MG63 (cell line): ENCODE data around the gene ADSL. TPM values are rescaled to one million over a fixed set of nuclear protein-coding genes. Genes with fewer than 3 reads are reported as not detected.

Source experiments
- DNase-seq: peaks from one replicate; pipeline ENCODE4 v3.0.0-alpha.2; 2020
- H3K27me3 ChIP-seq: fragments of 250-450 bp; sonication (Bioruptor Pico); 2 replicates; pipeline ENCODE4 v1.5.1; 2020; ENCODE audit warnings: mild to moderate bottlenecking, moderate library complexity
- H3K36me3 ChIP-seq: fragments of 250-450 bp; sonication (Bioruptor Pico); 2 replicates; pipeline ENCODE4 v1.5.1; 2020; ENCODE audit warnings: mild to moderate bottlenecking, moderate library complexity
- H3K4me3 ChIP-seq: fragments of 250-450 bp; sonication (Bioruptor Pico); 2 replicates; pipeline ENCODE4 v1.5.1; 2020; ENCODE audit warnings: mild to moderate bottlenecking, moderate library complexity
- H3K9me3 ChIP-seq: fragments of 250-450 bp; sonication (Bioruptor Pico); 2 replicates; pipeline ENCODE4 v1.5.1; 2020; ENCODE audit warnings: mild to moderate bottlenecking, moderate library complexity
- total RNA-seq: library from RNA; depleted of rRNA; stranded (reverse); fragments of >200 nt; shearing (Covaris generic); gene quantifications from 2 replicates; pipeline ENCODE4 v1.2.3, GENCODE V29; 2014; ENCODE audit warnings: low replicate concordance

Gene ADSL
- total RNA-seq, 1 experiment from 2014 or later = 262 TPM

GRCh38 chr22:40405178-40406062 is 59.1 kb downstream of the ADSL start:
- Histone ChIP-seq H3K36me3 (peaks cover 64% of the 10 kb centered on the region), H3K9me3 (no peaks in the 10 kb centered on the region), H3K4me3 (no peak overlapping the region), H3K27me3 (no peaks in the 10 kb centered on the region)
- no peak for DNase-seq

DNA sequence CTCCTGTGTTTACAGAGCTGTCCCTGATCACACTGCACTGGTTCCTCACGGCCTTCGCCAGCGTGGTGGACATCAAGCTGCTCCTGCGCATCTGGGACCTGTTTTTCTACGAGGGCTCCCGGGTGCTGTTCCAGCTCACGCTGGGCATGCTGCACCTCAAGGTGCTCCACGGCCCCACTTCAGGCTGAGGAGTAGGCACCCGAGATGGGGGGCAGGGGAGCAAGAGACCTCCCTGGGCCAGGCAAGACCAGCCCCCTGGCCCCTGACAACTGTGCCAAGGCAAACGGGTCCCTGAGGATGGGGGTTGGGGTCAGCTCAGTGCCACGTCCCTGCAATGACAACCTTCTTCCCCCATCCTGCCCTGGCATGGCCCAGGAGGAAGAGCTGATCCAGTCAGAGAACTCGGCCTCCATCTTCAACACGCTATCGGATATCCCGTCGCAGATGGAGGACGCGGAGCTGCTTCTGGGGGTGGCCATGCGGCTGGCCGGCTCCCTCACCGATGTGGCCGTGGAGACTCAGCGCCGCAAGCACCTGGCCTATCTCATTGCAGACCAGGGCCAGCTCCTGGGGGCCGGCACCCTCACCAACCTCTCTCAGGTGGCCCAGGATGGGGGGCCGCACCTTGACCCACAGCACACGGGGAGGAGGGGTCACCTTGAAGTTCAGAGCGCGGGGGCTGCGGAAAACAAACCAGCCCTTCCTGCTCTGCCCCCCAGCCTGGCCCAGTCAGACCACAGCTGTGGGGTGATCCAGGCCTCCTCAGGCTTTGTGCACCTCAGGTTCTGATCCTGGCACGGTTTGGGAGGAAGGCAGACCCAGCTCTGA is 60.0 kb downstream of the ADSL start:
- Histone ChIP-seq H3K9me3 (no peaks in the 10 kb centered on the region), H3K27me3 (no peaks in the 10 kb centered on the region), H3K36me3 (peaks cover 70% of the 10 kb centered on the region), H3K4me3 (no peak overlapping the region)
- DNase-seq = no peak

- DNase-seq = no peak
- Histone ChIP-seq H3K9me3 (no peaks in the 10 kb centered on the region), H3K27me3 (no peaks in the 10 kb centered on the region), H3K4me3 (no peak overlapping the region), H3K36me3 (peaks cover 73% of the 10 kb centered on the region)
Measured at GRCh38 chr22:40407021-40407761, 60.9 kb downstream of the ADSL start.

DNA sequence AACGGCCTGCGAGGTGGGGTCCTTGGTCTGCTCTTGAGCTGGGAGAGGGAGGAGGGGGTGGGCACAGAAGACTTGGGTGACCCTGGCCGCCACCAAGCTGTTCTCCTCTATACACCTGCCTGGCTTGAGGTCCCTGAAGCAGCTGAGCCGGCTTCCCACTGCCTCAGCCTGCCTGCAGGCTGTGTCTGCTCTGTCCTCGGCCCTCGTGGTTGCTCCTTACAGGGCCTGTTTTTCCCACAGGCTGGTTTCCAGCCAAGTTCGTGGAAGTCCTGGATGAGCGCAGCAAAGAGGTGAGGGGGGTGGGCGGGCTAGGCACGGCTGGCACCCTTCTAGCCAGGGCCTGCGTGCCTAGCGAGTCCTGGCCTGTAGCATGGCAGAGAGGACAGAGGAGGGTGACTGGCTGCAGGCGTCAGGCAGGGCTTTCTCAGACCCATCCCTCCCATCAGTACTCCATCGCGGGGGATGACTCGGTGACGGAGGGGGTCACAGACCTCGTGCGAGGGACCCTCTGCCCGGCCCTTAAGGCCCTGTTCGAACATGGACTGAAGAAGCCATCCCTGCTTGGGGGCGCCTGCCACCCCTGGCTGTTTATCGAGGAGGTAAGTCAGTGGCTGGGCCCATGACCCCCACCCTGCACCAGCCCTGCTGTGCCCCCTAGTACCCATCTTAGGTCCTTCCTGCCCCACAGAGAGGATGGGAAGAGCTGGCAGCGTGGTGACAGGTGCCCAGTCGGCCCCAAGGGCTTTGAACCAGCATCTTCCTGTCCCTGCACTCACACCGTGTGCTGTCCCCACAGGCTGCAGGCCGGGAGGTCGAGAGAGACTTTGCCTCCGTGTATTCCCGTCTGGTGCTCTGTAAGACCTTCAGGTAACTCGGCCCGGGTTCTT is 61.8 kb downstream of the ADSL start:
- H3K4me3 ChIP-seq = no peak overlapping the region
- H3K36me3 ChIP-seq = peaks cover 69% of the 10 kb centered on the region
- H3K27me3 ChIP-seq = no peaks in the 10 kb centered on the region

GRCh38 chr22:40408718-40409612 is 62.7 kb downstream of the ADSL start:
- Histone ChIP-seq H3K36me3 (peaks cover 66% of the 10 kb centered on the region), H3K27me3 (no peaks in the 10 kb centered on the region), H3K9me3 (no peaks in the 10 kb centered on the region), H3K4me3 (no peak overlapping the region)
- no peak for DNase-seq

More for the DNA sequence above, 61.8 kb downstream of the ADSL start:
- DNase-seq = no peak
- H3K9me3 ChIP-seq = no peaks in the 10 kb centered on the region

GRCh38 chr22:40409613-40410113 is 63.4 kb downstream of the ADSL start:
- Histone ChIP-seq H3K9me3 (no peaks in the 10 kb centered on the region), H3K4me3 (no peak overlapping the region), H3K36me3 (peaks cover 64% of the 10 kb centered on the region), H3K27me3 (no peaks in the 10 kb centered on the region)
- no peak for DNase-seq

DNA sequence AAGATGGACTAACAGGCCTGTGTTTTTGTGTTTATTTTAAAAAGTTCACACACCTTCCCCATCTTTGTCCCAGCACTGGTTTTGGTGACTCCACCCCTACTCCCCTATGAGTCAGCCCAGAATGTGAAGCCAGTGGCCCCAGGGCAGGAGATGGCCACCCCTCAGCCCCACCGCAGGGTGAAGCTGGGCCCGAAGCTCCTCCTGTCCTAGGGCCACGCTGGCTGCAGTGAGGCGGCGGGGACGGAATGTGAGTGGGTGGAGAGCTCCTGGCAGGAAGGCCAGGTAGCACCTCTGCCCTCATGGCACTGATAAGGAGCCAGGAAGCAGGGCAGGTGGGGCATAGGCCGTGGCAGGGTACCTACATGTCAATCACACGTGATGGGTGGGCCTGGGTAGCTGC is 64.0 kb downstream of the ADSL start:
- Histone ChIP-seq H3K9me3 (no peaks in the 10 kb centered on the region), H3K4me3 (no peak overlapping the region), H3K36me3 (peaks cover 59% of the 10 kb centered on the region), H3K27me3 (no peaks in the 10 kb centered on the region)
- peak; percentile 23 for DNase-seq

DNA sequence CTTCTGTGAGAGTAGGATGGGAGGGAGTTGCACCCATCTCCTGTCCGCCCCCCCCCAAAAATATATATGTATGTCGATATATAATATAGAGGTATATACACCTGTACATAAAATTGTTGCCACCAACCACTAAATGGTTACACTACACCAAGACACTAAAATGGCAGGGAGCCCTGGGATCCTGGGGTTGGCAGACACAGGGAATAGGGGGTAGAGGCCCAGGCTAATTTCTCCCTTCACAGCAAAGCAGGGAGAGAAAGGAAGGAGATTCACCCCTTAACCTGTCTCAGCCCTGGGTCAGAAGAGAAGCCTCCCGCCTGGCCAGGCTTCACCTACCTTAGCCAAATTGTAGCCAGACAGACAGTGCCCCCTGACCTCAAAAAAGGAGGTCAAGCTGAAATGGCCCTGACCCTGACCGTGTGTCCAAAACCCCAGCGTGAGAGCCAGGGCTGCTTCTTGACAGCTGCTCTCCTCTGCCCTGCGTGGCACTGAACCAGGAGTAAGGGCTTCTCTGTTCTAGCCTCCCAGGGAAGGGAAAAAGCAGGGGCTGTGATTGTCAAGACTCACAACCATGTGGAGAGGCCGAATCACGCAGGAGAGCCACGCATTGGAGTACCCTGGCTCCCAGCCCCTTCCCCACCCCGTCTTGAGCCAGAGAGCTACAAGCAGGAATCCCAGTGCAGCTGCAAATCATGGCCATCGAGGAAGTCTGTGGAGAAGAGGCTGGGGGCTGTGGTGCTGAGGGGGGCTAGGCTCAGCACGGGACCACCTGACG is 64.6 kb downstream of the ADSL start:
- Histone ChIP-seq H3K27me3 (no peaks in the 10 kb centered on the region), H3K36me3 (peaks cover 59% of the 10 kb centered on the region), H3K4me3 (no peak overlapping the region), H3K9me3 (no peaks in the 10 kb centered on the region)
- DNase-seq = no peak

DNA sequence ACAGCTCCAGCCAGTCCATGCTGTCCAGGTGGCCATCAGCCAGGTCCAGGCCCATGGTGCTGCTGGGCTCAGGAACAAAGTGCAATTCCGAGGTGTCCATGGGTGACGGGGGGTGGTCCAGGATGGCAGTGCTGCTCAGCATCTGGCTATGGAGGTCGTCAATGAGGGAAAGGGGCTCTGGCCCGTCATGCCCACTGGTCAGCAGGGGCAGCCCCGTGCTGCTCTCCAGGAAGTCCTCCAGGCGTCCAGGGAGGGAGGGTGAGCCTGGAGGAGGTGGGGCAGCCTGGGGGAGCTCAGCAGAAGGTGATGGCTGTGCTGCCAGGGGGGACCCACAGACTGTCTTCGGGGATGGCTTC is 65.2 kb downstream of the ADSL start:
- Histone ChIP-seq H3K4me3 (no peak overlapping the region), H3K36me3 (peaks cover 62% of the 10 kb centered on the region), H3K27me3 (no peaks in the 10 kb centered on the region), H3K9me3 (no peaks in the 10 kb centered on the region)
- no peak for DNase-seq

- Histone ChIP-seq H3K27me3 (no peaks in the 10 kb centered on the region), H3K4me3 (no peak overlapping the region), H3K36me3 (peaks cover 52% of the 10 kb centered on the region), H3K9me3 (no peaks in the 10 kb centered on the region)
- no peak for DNase-seq
Measured at GRCh38 chr22:40412441-40412840, 66.1 kb downstream of the ADSL start.

DNA sequence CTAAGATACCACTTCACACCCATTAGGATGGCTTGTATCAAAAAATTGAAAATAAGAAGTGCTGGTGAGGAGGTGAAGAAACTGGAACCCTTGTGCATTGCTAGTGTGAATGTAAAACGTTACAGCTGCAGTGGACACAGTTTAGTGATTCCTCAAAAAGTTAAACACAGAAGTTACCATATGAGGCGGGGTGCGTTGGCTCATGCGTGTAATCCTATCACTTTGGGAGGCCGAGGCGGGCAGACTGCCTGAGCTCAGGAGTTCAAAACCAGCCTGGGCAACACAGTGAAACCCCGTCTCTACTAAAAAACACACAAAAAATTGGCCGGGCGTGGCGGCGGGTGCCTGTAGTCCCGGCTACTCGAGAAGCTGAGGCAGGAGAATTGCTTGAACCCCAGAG is 67.6 kb downstream of the ADSL start:
- Histone ChIP-seq H3K4me3 (no peak overlapping the region), H3K36me3 (peaks cover 46% of the 10 kb centered on the region), H3K27me3 (no peaks in the 10 kb centered on the region), H3K9me3 (no peaks in the 10 kb centered on the region)
- DNase-seq = no peak

DNA sequence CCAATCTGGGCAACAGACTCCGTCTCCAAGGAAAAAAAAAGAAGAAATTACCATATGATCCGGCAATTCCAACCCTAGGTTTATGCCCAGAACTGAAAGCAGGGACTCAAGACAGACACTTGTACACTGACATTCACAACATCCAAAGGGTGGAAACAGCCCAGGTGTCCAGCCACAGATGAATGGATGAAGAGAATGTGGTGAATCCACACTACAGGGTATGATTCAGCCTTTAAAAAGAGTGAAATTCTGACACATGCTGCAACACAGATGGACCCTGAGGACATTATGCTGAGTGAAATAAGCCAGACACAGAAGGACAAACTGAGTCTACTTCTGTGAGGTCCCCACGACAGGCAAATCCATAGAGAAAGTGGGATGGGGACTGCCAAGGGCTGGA is 68.0 kb downstream of the ADSL start:
- H3K27me3 ChIP-seq = no peaks in the 10 kb centered on the region
- peaks cover 46% of the 10 kb centered on the region for H3K36me3 ChIP-seq
- H3K9me3 ChIP-seq = no peaks in the 10 kb centered on the region
- no peak overlapping the region for H3K4me3 ChIP-seq
- DNase-seq = no peak

- DNase-seq = no peak
- Histone ChIP-seq H3K27me3 (no peaks in the 10 kb centered on the region), H3K9me3 (no peaks in the 10 kb centered on the region), H3K4me3 (no peak overlapping the region), H3K36me3 (peaks cover 47% of the 10 kb centered on the region)
Measured at GRCh38 chr22:40414838-40415505, 68.7 kb downstream of the ADSL start.
